PC-9 (cell line): ENCODE results near the gene SF3A2. TPM values are rescaled to one million over a fixed set of nuclear protein-coding genes. Genes with fewer than 3 reads are reported as not detected.

Source experiments
- BruUV-seq: library from RNA; stranded (reverse); fragments of 400-500 nt; replicated peaks from 2 replicates; lab custom pipeline; 2021; lab: Mats Ljungman, UMichigan
- CTCF ChIA-PET: fragments of 300-600 bp; sonication (Branson Sonifier 250); formaldehyde crosslinking; loops from one replicate; lab custom pipeline; 2022; ENCODE audit warnings: antibody characterized with exemption; lab: Charles Lee
- POLR2A ChIA-PET: fragments of 300-600 bp; sonication (Branson Sonifier 250); formaldehyde crosslinking; loops from one replicate; lab custom pipeline; 2022; ENCODE audit warnings: antibody characterized with exemption; ENCODE audit not compliant: unreplicated experiment; lab: Charles Lee
- DNase-seq, 2 experiments: peaks; one replicate each; pipeline versions ENCODE4 v3.0.0 to v3.0.0-alpha.2; 2015 to 2022; ENCODE audit warnings: mixed read lengths in 1 of 2
- H2AFZ ChIP-seq: fragments of 200-600 bp; sonication (generic); 2 replicates; pipeline ENCODE4 v1.8.1; 2017; ENCODE audit warnings: antibody characterized with exemption
- H3F3A ChIP-seq: fragments of 200-600 bp; sonication (generic); 2 replicates; pipeline ENCODE4 v1.8.1; 2017; ENCODE audit warnings: antibody characterized with exemption, mild to moderate bottlenecking, low read depth; ENCODE audit not compliant: insufficient read depth
- H3K27ac ChIP-seq: fragments of 200-600 bp; sonication (generic); 2 replicates; pipeline ENCODE4 v1.6.1; 2016; ENCODE audit warnings: mixed run types
- H3K27me3 ChIP-seq: fragments of 200-600 bp; sonication (generic); 2 replicates; pipeline ENCODE4 v1.6.1; 2016; ENCODE audit warnings: low read depth, mixed run types; ENCODE audit not compliant: insufficient read depth
- H3K36me3 ChIP-seq: fragments of 200-600 bp; sonication (generic); 2 replicates; pipeline ENCODE4 v1.6.1; 2016; ENCODE audit warnings: low read depth, mixed run types
- H3K4me1 ChIP-seq: fragments of 200-600 bp; sonication (generic); replicated peaks from 2 replicates; pipeline ENCODE4 v1.6.1; 2016; ENCODE audit warnings: mixed run types; ENCODE audit not compliant: insufficient read depth
- H3K4me2 ChIP-seq: fragments of 200-600 bp; sonication (generic); 2 replicates; pipeline ENCODE4 v1.6.1; 2017; ENCODE audit warnings: mixed run types
- H3K4me3 ChIP-seq: fragments of 200-600 bp; sonication (generic); 2 replicates; pipeline ENCODE4 v1.6.1; 2016; ENCODE audit warnings: mixed run types
- H3K79me2 ChIP-seq: fragments of 200-600 bp; sonication (generic); 2 replicates; pipeline ENCODE4 v1.6.1; 2017; ENCODE audit warnings: low read depth, mixed run types
- H3K9me2 ChIP-seq: fragments of 200-600 bp; sonication (generic); 2 replicates; pipeline ENCODE4 v1.8.1; 2017; ENCODE audit warnings: mild to moderate bottlenecking; ENCODE audit not compliant: insufficient read depth
- H3K9me3 ChIP-seq: fragments of 200-600 bp; sonication (generic); 2 replicates; pipeline ENCODE4 v1.8.1; 2016; ENCODE audit warnings: low read depth; ENCODE audit not compliant: insufficient read depth
- H4K20me1 ChIP-seq: fragments of 200-600 bp; sonication (generic); 2 replicates; pipeline ENCODE4 v1.8.1; 2017; ENCODE audit not compliant: insufficient read depth
- CTCF ChIP-seq: fragments of 200-600 bp; sonication (generic); conservative IDR thresholded peaks from 2 replicates; pipeline ENCODE4 v1.6.1; 2017; ENCODE audit warnings: mixed run types, antibody characterized with exemption, mild to moderate bottlenecking, moderate library complexity
- EZH2 ChIP-seq: fragments of 200-600 bp; sonication (generic); IDR thresholded peaks from 2 replicates; pipeline ENCODE4 v1.8.0; 2017; ENCODE audit warnings: antibody characterized with exemption, low read depth
- intact Hi-C: fragments of 100-400 bp; cut with micrococcal nuclease; formaldehyde crosslinking; loops from one replicate; pipeline ENCODE4 v1.10.0; 2022; ENCODE audit not compliant: unreplicated experiment
- total RNA-seq: library from RNA; stranded (reverse); gene quantifications from 2 replicates; pipeline ENCODE4 v1.2.3, GENCODE V29; 2021

Gene SF3A2
- total RNA-seq, 1 experiment from 2014 or later, result 83.0 TPM

GRCh38 chr19:2286402-2287140 is 49.9 kb downstream of the SF3A2 start:
- Histone ChIP-seq H3K4me1 (no peaks in the 10 kb centered on the region), H3K4me3 (no peak overlapping the region), H3K36me3 (no peaks in the 10 kb centered on the region), H3K27ac (no peak overlapping the region), H3F3A (no peaks in the 10 kb centered on the region), H3K9me2 (no peaks in the 10 kb centered on the region), H3K27me3 (no peaks in the 10 kb centered on the region), H3K9me3 (no peaks in the 10 kb centered on the region), H3K4me2 (no peak overlapping the region), H2AFZ (no peak overlapping the region), H4K20me1 (no peaks in the 10 kb centered on the region), H3K79me2 (no peaks in the 10 kb centered on the region)
- POLR2A ChIA-PET, result no interaction called here
- DNase-seq, result no peak
- no peak for TF ChIP-seq CTCF
- no peak for TF ChIP-seq EZH2
- intact Hi-C loops, result no loop called here
- CTCF ChIA-PET, result no interaction called here
- BruUV-seq, result no TSS peak

GRCh38 chr19:2287585-2288337 is 51.1 kb downstream of the SF3A2 start:
- intact Hi-C loops, result no loop called here
- Histone ChIP-seq H3K9me3 (no peaks in the 10 kb centered on the region), H2AFZ (no peak overlapping the region), H3K4me2 (no peak overlapping the region), H3K27ac (no peak overlapping the region), H3K79me2 (no peaks in the 10 kb centered on the region), H3F3A (no peaks in the 10 kb centered on the region), H4K20me1 (no peaks in the 10 kb centered on the region), H3K9me2 (no peaks in the 10 kb centered on the region), H3K27me3 (no peaks in the 10 kb centered on the region), H3K4me1 (no peaks in the 10 kb centered on the region), H3K36me3 (no peaks in the 10 kb centered on the region), H3K4me3 (no peak overlapping the region)
- POLR2A ChIA-PET, result no interaction called here
- DNase-seq, result no peak
- TF ChIP-seq CTCF (no peak), EZH2 (no peak)
- no TSS peak for BruUV-seq
- CTCF ChIA-PET, result no interaction called here

GRCh38 chr19:2288338-2288817 is 51.8 kb downstream of the SF3A2 start:
- no peak overlapping the region for H2AFZ ChIP-seq
- no peak overlapping the region for H3K4me3 ChIP-seq
- no TSS peak for BruUV-seq
- DNase-seq, result no peak
- no peaks in the 10 kb centered on the region for H3K9me3 ChIP-seq
- no peaks in the 10 kb centered on the region for H3K36me3 ChIP-seq
- no peaks in the 10 kb centered on the region for H3K27me3 ChIP-seq
- H3F3A ChIP-seq, result no peaks in the 10 kb centered on the region
- no peak overlapping the region for H3K27ac ChIP-seq
- TF ChIP-seq CTCF (no peak), EZH2 (no peak)
- H3K4me2 ChIP-seq, result no peak overlapping the region
- ChIA-PET CTCF (no interaction called here), POLR2A (no interaction called here)
- H3K4me1 ChIP-seq, result no peaks in the 10 kb centered on the region
- H3K79me2 ChIP-seq, result no peaks in the 10 kb centered on the region
- H4K20me1 ChIP-seq, result no peaks in the 10 kb centered on the region
- no peaks in the 10 kb centered on the region for H3K9me2 ChIP-seq
- intact Hi-C loops, result no loop called here
